WTC11 (cell line): ENCODE results near the gene XIRP2. TPM values are rescaled to one million over a fixed set of nuclear protein-coding genes. Genes with fewer than 3 reads are reported as not detected.
A peak's percentile ranks its signal among the peaks of the same experiment; 100 is the strongest.

ENCODE experiments used
- ATAC-seq: fragments of 200-7000 bp; cut with Tn5 transposase; 2 replicates; pipeline ENCODE4 v1.10.0; 2021; ENCODE audit warnings: mild to moderate bottlenecking, moderate library complexity
- CTCF ChIA-PET: fragments of 300-600 bp; sonication (Branson Sonifier 250); formaldehyde crosslinking; loops from one replicate; lab custom pipeline; 2021; ENCODE audit warnings: antibody characterized with exemption; lab: Charles Lee
- POLR2A ChIA-PET: fragments of 350-600 bp; sonication (Branson Sonifier 250); formaldehyde crosslinking; loops from one replicate; lab custom pipeline; 2021; ENCODE audit warnings: antibody characterized with exemption; lab: Charles Lee
- DNase-seq: peaks from one replicate; pipeline ENCODE4 v3.0.0; 2021; ENCODE audit warnings: low spot score
- H3K27ac Mint-ChIP-seq: 2 replicates; pipeline ENCODE4 v1.8.0; 2021; ENCODE audit warnings: mixed read lengths
- H3K27me3 Mint-ChIP-seq: 2 replicates; pipeline ENCODE4 v1.8.0; 2021; ENCODE audit warnings: low read depth, mild to moderate bottlenecking, moderate library complexity, mixed read lengths
- H3K36me3 Mint-ChIP-seq: 2 replicates; pipeline ENCODE4 v1.8.0; 2021; ENCODE audit warnings: mixed read lengths
- H3K4me1 Mint-ChIP-seq: 2 replicates; pipeline ENCODE4 v1.8.0; 2022; ENCODE audit warnings: mixed read lengths
- H3K4me3 Mint-ChIP-seq: 2 replicates; pipeline ENCODE4 v1.8.0; 2021; ENCODE audit warnings: mild to moderate bottlenecking, moderate library complexity, mixed read lengths
- H3K9me3 Mint-ChIP-seq: 2 replicates; pipeline ENCODE4 v1.8.0; 2021; ENCODE audit warnings: mixed read lengths
- E2F4 ChIP-seq: sonication (generic); formaldehyde crosslinking; IDR thresholded peaks from 2 replicates; pipeline ENCODE4 v1.8.1; 2022; ENCODE audit warnings: low read depth, mild to moderate bottlenecking, moderate library complexity, missing genetic modification reagents, borderline replicate concordance
- GTF2I ChIP-seq: fragments of 250-450 bp; sonication (Bioruptor Pico); conservative IDR thresholded peaks from 2 replicates; pipeline ENCODE4 v1.4.0; 2021; ENCODE audit warnings: mild to moderate bottlenecking
- JUN ChIP-seq: sonication (generic); formaldehyde crosslinking; IDR thresholded peaks from 2 replicates; pipeline ENCODE4 v1.8.0; 2023; ENCODE audit warnings: mild to moderate bottlenecking, missing genetic modification reagents
- NFYB ChIP-seq: sonication (generic); formaldehyde crosslinking; conservative IDR thresholded peaks from 2 replicates; pipeline ENCODE4 v1.8.0; 2022; ENCODE audit warnings: low read depth, missing genetic modification reagents
- TCF7 ChIP-seq: sonication (generic); formaldehyde crosslinking; IDR thresholded peaks from 2 replicates; pipeline ENCODE4 v1.8.0; 2022; ENCODE audit warnings: mild to moderate bottlenecking, low read depth, missing genetic modification reagents, moderate library complexity
- TEAD4 ChIP-seq: sonication (generic); formaldehyde crosslinking; IDR thresholded peaks from 2 replicates; pipeline ENCODE4 v1.8.0; 2022; ENCODE audit warnings: mild to moderate bottlenecking, missing genetic modification reagents
- ZNF532 ChIP-seq: fragments of 250-450 bp; sonication (Bioruptor Pico); IDR thresholded peaks from 2 replicates; pipeline ENCODE4 v1.9.0; 2021; ENCODE audit warnings: mild to moderate bottlenecking, borderline replicate concordance
- total RNA-seq: library from RNA; stranded (reverse); gene quantifications from 3 replicates; pipeline ENCODE4 v1.2.3, GENCODE V29; 2021
- TF ChIP-seq, protein P1 (sequence below): sonication (generic); formaldehyde crosslinking; IDR thresholded peaks from 2 replicates; pipeline ENCODE4 v1.8.1; 2023; ENCODE audit warnings: mild to moderate bottlenecking, missing genetic modification reagents
- TF ChIP-seq, protein P2 (sequence below): sonication (generic); formaldehyde crosslinking; IDR thresholded peaks from 2 replicates; pipeline ENCODE4 v1.8.0; 2022; ENCODE audit warnings: mild to moderate bottlenecking, missing genetic modification reagents
- TF ChIP-seq, protein P3 (sequence below): sonication (generic); formaldehyde crosslinking; conservative IDR thresholded peaks from 2 replicates; pipeline ENCODE4 v1.8.1; 2022; ENCODE audit warnings: mild to moderate bottlenecking, missing genetic modification reagents
- TF ChIP-seq, protein P4 (sequence below): sonication (generic); formaldehyde crosslinking; IDR thresholded peaks from 2 replicates; pipeline ENCODE4 v1.8.1; 2023; ENCODE audit warnings: mild to moderate bottlenecking, missing genetic modification reagents, moderate library complexity

Gene XIRP2
- total RNA-seq, 1 experiment from 2014 or later, result 0.87 TPM

DNA sequence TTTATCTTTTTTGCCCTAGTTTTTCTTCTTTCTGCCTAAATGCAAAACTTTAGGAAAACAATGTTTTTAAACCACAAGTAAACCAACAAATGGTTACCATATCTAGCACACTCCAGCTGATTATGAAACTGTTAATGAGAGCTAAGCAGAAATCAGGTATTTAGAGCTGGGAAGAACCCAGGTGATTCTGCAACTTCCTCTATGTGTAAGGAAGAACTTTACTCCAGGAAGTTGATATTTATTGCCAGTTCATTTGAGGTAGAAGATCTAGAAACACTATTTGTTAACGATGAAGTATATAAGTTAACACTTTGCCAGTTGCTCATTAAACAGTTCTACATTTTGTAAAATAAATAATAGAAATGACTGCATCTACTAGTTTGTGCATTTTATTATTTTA is 409.7 kb downstream of the XIRP2 start:
- Mint-ChIP-seq H3K9me3 (peaks cover 3% of the 10 kb centered on the region; the same call in 1 of the 2 replicates), H3K4me1 (peaks cover 46% of the 10 kb centered on the region), H3K27ac (peak overlapping the region; percentile 83), H3K27me3 (peaks cover 11% of the 10 kb centered on the region), H3K36me3 (peaks cover 8% of the 10 kb centered on the region), H3K4me3 (no peak overlapping the region)
- ChIA-PET CTCF (interaction anchor here (0.7 kb wide), 1 partner anchor 34 kb away, joined by 3 read pairs; no protein-coding TSS in a partner anchor), POLR2A (no interaction called here)
- ATAC-seq (no peak), DNase-seq (no peak)
- no peak for TF ChIP-seq ZNF532 (CRISPR knock-in tag)
- TF ChIP-seq, protein P1, sequence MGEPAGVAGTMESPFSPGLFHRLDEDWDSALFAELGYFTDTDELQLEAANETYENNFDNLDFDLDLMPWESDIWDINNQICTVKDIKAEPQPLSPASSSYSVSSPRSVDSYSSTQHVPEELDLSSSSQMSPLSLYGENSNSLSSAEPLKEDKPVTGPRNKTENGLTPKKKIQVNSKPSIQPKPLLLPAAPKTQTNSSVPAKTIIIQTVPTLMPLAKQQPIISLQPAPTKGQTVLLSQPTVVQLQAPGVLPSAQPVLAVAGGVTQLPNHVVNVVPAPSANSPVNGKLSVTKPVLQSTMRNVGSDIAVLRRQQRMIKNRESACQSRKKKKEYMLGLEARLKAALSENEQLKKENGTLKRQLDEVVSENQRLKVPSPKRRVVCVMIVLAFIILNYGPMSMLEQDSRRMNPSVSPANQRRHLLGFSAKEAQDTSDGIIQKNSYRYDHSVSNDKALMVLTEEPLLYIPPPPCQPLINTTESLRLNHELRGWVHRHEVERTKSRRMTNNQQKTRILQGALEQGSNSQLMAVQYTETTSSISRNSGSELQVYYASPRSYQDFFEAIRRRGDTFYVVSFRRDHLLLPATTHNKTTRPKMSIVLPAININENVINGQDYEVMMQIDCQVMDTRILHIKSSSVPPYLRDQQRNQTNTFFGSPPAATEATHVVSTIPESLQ (CRISPR knock-in tag), result no peak
- TF ChIP-seq E2F4 (CRISPR knock-in tag), result no peak
- TF ChIP-seq NFYB, result no peak
- TF ChIP-seq, protein P2, sequence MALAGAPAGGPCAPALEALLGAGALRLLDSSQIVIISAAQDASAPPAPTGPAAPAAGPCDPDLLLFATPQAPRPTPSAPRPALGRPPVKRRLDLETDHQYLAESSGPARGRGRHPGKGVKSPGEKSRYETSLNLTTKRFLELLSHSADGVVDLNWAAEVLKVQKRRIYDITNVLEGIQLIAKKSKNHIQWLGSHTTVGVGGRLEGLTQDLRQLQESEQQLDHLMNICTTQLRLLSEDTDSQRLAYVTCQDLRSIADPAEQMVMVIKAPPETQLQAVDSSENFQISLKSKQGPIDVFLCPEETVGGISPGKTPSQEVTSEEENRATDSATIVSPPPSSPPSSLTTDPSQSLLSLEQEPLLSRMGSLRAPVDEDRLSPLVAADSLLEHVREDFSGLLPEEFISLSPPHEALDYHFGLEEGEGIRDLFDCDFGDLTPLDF, result no peak
- TF ChIP-seq TCF7 (CRISPR knock-in tag), result no peak
- TF ChIP-seq TEAD4, result no peak
- TF ChIP-seq, protein P3, sequence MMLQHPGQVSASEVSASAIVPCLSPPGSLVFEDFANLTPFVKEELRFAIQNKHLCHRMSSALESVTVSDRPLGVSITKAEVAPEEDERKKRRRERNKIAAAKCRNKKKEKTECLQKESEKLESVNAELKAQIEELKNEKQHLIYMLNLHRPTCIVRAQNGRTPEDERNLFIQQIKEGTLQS, result no peak
- TF ChIP-seq GTF2I (CRISPR knock-in tag), result no peak
- no peak for TF ChIP-seq JUN (CRISPR knock-in tag)
- TF ChIP-seq, protein P4, sequence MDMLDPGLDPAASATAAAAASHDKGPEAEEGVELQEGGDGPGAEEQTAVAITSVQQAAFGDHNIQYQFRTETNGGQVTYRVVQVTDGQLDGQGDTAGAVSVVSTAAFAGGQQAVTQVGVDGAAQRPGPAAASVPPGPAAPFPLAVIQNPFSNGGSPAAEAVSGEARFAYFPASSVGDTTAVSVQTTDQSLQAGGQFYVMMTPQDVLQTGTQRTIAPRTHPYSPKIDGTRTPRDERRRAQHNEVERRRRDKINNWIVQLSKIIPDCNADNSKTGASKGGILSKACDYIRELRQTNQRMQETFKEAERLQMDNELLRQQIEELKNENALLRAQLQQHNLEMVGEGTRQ (CRISPR knock-in tag), result no peak
